Uterus (tissue), 4 donors: ENCODE data around the gene MEPCE. TPM values are rescaled to one million over a fixed set of nuclear protein-coding genes. Genes with fewer than 3 reads are reported as not detected.
A peak's percentile ranks its signal among the peaks of the same experiment; 100 is the strongest.
"Not testable (repeated sequence)": the region's sequence is repeated elsewhere in the genome, so short reads cannot be mapped to it uniquely, and the experiment has no call there.

ENCODE experiments used
- DNase-seq, 2 donors: peaks; one replicate each; pipeline ENCODE4 v3.0.0-alpha.2; 2019 to 2020
- H3K27ac ChIP-seq, 2 donors: fragments of 200-600 bp; sonication (generic); 1 replicate in 1 of 2; 2 replicates in 1 of 2; pipeline ENCODE4 v1.5.1; 2016 to 2018
- H3K27me3 ChIP-seq, 2 donors: fragments of 200-600 bp; sonication (generic); one replicate each; pipeline ENCODE4 v1.5.1; 2018 to 2019; ENCODE audit warnings: control low read depth in 1 of 2
- H3K36me3 ChIP-seq, 2 donors: fragments of 200-600 bp; sonication (generic); one replicate each; pipeline ENCODE4 v1.5.1; 2019; ENCODE audit warnings: control low read depth in 1 of 2
- H3K4me1 ChIP-seq, 2 donors: fragments of 200-600 bp; sonication (generic); one replicate each; pipeline ENCODE4 v1.5.1; 2018 to 2019; ENCODE audit warnings: control low read depth in 1 of 2
- H3K4me3 ChIP-seq, 2 donors: fragments of 200-600 bp; sonication (generic); 1 replicate in 1 of 2; 2 replicates in 1 of 2; pipeline ENCODE4 v1.5.1; 2018 to 2019; ENCODE audit warnings: mild to moderate bottlenecking in 1 of 2
- H3K9me3 ChIP-seq, 2 donors: fragments of 200-600 bp; sonication (generic); one replicate each; pipeline ENCODE4 v1.5.1; 2019; ENCODE audit warnings: control low read depth in 1 of 2
- CTCF ChIP-seq, 4 experiments: fragments of 200-600 bp in 2 of 4; fragments of 450-650 bp in 2 of 4; sonication (generic) in 2 of 4; IDR thresholded peaks; one replicate each; pipeline ENCODE4 v1.5.1; 2016 to 2019; ENCODE audit warnings: antibody characterized with exemption in 4 of 4, mild to moderate bottlenecking in 2 of 4, moderate library complexity in 1 of 4
- POLR2A ChIP-seq, 2 donors: fragments of 450-650 bp; IDR thresholded peaks; one replicate each; pipeline ENCODE4 v1.6.1; 2016; ENCODE audit warnings: antibody characterized with exemption in 2 of 2, mild to moderate bottlenecking in 1 of 2, moderate library complexity in 1 of 2
- intact Hi-C: fragments of 100-400 bp; cut with DNase I; formaldehyde crosslinking; loops from one replicate; pipeline ENCODE4 v1.15.1; 2023; ENCODE audit warnings: low total_unique reads
- total RNA-seq, 4 donors: library from RNA; depleted of rRNA in 3 of 4; stranded (reverse); fragments of >200 nt in 3 of 4; gene quantifications; one replicate each; pipeline versions ENCODE4 v1.1.0 to v1.2.4, GENCODE V29; 2014 to 2023
- donor health status: DM: yes; HTN: yes; CAD: no.

The MEPCE gene
- total RNA-seq, result 10 to 100 TPM; 21.2 to 44.2 (median 30.2) TPM

DNA sequence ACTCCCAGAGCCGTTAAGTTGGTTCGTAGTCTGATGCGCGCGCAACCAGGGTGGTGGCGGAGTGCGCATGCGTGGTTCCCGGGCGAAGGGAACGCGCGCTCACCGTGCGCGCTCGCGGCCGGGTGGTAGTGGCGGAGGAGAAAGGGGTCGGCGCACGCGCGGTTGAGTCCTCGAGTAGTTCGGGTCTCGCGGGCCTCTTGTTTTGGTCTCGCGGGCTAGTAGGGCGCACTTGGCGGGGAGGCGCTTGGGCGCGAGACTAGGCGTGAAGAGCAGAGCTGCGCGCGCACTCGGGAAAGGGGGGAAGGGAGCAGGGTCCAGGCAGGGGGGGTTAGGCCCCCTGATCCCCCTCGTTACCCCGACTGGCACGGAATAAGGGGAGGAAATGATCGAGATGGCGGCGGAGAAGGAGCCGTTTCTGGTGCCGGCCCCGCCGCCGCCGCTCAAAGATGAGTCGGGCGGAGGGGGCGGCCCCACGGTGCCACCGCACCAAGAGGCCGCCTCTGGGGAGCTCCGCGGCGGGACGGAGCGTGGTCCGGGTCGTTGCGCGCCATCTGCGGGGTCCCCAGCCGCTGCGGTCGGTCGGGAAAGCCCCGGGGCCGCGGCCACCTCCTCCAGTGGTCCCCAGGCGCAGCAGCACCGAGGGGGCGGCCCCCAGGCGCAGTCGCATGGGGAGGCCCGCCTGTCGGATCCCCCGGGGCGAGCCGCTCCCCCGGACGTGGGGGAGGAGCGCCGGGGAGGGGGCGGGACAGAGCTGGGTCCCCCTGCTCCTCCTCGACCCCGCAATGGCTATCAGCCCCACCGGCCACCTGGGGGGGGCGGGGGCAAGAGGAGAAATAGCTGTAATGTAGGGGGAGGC is at the start of gene MEPCE:
TSS of gene MEPCE (plus strand) at position 195 of the 856 bp plus-strand sequence. CDS start at position 383, 188 bp downstream.
- Histone ChIP-seq H3K27me3 (no peaks in the 10 kb centered on the region), H3K36me3 (no peaks in the 10 kb centered on the region), H3K4me3 (peak within 1 kb of the TSS; percentile 72 to 77), H3K4me1 (peaks cover under 1 to 20% of the 10 kb centered on the region in 2 donors), H3K27ac (peak within 1 kb of the TSS; percentile 99 to 100), H3K9me3 (no peaks in the 10 kb centered on the region)
- intact Hi-C loops, result no loop called here
- DNase-seq, result peak; percentile 97 to 98
- TF ChIP-seq CTCF (IDR thresholded peaks at IDR 0.05) (peak in 1 of 4 experiments; percentile 10), POLR2A (IDR thresholded peaks at IDR 0.05) (peak; percentile 64 to 77)

DNA sequence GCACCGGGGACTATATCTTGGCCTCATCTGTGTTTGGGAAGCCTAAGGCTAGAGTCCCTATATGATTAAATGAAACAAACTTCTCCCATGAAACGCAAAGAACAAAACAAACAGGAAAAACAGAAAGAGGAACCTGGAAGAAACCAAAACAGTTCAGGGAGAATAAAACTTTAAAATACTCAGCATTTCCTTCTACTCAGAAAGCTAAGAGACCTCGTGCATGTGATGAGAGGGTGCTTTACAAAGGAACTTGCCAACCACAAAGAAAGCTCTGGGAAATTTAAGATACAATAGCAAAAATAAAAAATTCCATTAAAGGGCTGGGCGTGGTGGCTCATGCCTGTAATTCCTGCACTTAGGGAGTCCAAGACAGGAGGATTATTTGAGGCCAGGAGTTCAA is 49.4 kb upstream of the MEPCE start:
- Histone ChIP-seq H3K4me3 (no peak overlapping the region), H3K36me3 (no peaks in the 10 kb centered on the region), H3K4me1 (no peaks in the 10 kb centered on the region), H3K27ac (no peak overlapping the region), H3K9me3 (no peaks in the 10 kb centered on the region), H3K27me3 (no peaks in the 10 kb centered on the region)
- TF ChIP-seq POLR2A (IDR thresholded peaks at IDR 0.05) (no peak), CTCF (IDR thresholded peaks at IDR 0.05) (no peak)
- intact Hi-C loops, result no loop called here
- no peak for DNase-seq

DNA sequence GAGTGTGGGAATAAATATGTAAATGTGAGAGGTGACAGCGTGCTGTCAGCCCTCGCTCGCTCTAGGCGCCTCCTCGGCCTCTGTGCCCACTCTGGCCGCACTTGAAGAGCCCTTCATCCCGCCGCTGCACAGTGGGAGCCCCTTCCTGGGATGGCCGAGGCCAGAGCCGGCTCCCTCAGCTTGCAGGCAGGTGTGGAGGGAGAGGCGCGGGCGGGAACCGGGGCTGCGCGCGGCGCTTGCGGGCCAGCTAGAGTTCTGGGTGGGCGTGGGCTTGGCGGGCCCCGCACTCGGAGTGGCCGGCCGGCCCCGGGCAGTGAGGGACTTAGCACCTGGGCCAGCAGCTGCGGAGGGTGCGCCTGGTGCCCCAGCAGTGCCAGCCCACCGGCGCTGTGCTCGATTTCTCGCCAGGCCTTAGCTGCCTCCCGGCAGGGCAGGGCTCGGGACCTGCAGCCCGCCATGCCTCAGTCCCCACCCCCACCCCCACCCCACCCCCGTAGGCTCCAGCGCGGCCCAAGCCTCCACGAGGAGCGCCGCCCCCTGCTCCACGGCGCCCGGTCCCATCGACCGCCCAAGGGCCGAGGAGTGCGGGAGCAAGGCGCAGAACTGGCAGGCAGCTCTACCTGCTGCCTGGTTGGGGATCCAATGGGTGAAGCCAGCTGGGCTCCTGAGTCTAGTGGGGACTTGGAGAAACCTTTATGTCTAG is 47.9 kb upstream of the MEPCE start:
- intact Hi-C loops, result not testable (repeated sequence)

DNA sequence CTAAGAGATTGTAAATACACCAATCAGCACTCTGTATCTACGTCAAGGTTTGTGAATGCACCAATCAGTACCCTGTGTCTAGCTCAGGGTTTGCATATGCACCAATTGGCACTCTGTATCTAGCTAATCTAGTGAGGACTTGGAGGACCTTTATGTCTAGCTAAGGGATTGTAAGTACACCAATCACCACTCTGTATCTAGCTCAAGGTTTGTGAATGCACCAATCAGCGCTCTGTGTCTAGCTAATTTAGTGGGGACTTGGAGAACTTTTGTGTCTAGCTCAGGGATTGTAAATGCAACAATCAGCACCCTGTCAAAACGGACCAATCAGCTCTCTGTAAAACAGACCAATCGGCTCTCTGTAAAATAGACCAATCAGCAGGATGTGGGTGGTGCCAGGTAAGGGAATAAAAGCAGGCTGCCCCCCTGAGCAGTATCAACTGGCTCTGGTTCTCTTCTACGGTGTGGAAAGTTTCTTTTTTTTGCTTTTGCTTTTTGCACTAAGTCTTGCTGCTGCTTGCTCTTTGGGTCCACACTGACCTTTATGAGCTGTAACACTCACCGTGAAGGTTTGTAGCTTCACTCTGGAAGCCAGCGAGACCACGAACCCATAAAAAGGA is 47.3 kb upstream of the MEPCE start:
- H3K27me3 ChIP-seq, H3K4me1 ChIP-seq, H3K9me3 ChIP-seq, intact Hi-C loops, DNase-seq, H3K36me3 ChIP-seq, H3K4me3 ChIP-seq, H3K27ac ChIP-seq: not testable (repeated sequence)

More for the DNA sequence above, 47.9 kb upstream of the MEPCE start:
- H3K9me3 ChIP-seq, H3K27me3 ChIP-seq, H3K36me3 ChIP-seq, H3K4me3 ChIP-seq, H3K27ac ChIP-seq, H3K4me1 ChIP-seq, DNase-seq: not testable (repeated sequence)

- Histone ChIP-seq H3K4me3 (no peak overlapping the region), H3K27ac (no peak overlapping the region), H3K9me3 (no peaks in the 10 kb centered on the region), H3K4me1 (no peaks in the 10 kb centered on the region), H3K36me3 (no peaks in the 10 kb centered on the region), H3K27me3 (no peaks in the 10 kb centered on the region)
- intact Hi-C loops, result no loop called here
- no peak for DNase-seq
- TF ChIP-seq POLR2A (IDR thresholded peaks at IDR 0.05) (no peak), CTCF (IDR thresholded peaks at IDR 0.05) (no peak)
These were observed 44.9 kb upstream of the MEPCE start for GRCh38 chr7:100384628-100385294.
